GM19240 (cell line): ENCODE measurements around the gene TLL2.

Source experiments
- DNase-seq: peaks from one replicate; pipeline ENCODE4 v3.0.0; 2011; ENCODE audit warnings: low spot score; ENCODE audit not compliant: insufficient read length

Gene TLL2

GRCh38 chr10:96325719-96326373, 187.9 kb downstream of the TLL2 start:
- peak; percentile 35 for DNase-seq

- DNase-seq: no peak
Measured at GRCh38 chr10:96324447-96324846, 189.3 kb downstream of the TLL2 start.

- no peak for DNase-seq
Measured at GRCh38 chr10:96322275-96322674, 191.5 kb downstream of the TLL2 start.

- DNase-seq: no peak
Measured at GRCh38 chr10:96321822-96322221, 191.9 kb downstream of the TLL2 start.

- no peak for DNase-seq
Measured at GRCh38 chr10:96319754-96320474, 193.8 kb downstream of the TLL2 start.

- no peak for DNase-seq
Measured at GRCh38 chr10:96317067-96317833, 196.5 kb downstream of the TLL2 start.
